Colon (tissue), 2 donors: ENCODE data around the gene MAPRE2.

Source experiments
- FAIRE-seq: peaks from 2 replicates; lab custom pipeline; 2012; peaks lifted over from hg19 to GRCh38; lab: Jason Lieb, UNC
- donor health status: control.
- donor health status: control.

Gene MAPRE2

GRCh38 chr18:35183886-35184285, 142.7 kb downstream of the MAPRE2 start:
- no peak for FAIRE-seq

GRCh38 chr18:35185771-35186170, 144.6 kb downstream of the MAPRE2 start:
- no peak for FAIRE-seq

GRCh38 chr18:35186291-35187034, 145.2 kb downstream of the MAPRE2 start:
- no peak for FAIRE-seq

GRCh38 chr18:35189510-35189909, 148.3 kb downstream of the MAPRE2 start:
- FAIRE-seq: no peak

- no peak for FAIRE-seq
Measured at GRCh38 chr18:35190948-35191697, 149.9 kb downstream of the MAPRE2 start.

- no peak for FAIRE-seq
Measured at GRCh38 chr18:35191698-35192025, 150.4 kb downstream of the MAPRE2 start.

- FAIRE-seq: no peak
Measured at GRCh38 chr18:35192415-35192814, 151.2 kb downstream of the MAPRE2 start.
